Lung (tissue), 12 donors: Measurements from ENCODE around the gene HSF2BP. TPM values are rescaled to one million over a fixed set of nuclear protein-coding genes. Genes with fewer than 3 reads are reported as not detected.
"Not testable (repeated sequence)": the region's sequence is repeated elsewhere in the genome, so short reads cannot be mapped to it uniquely, and the experiment has no call there.

Experiments
- ATAC-seq: fragments of 200-7000 bp; cut with Tn5 transposase; one replicate; pipeline ENCODE4 v1.9.1; 2020; ENCODE audit warnings: moderate number of reproducible peaks; ENCODE audit not compliant: insufficient read depth, low FRiP score
- DNase-seq, 3 donors: peaks; one replicate each; pipeline ENCODE4 v3.0.0-alpha.2; 2013 to 2017
- H3K27ac ChIP-seq, 2 donors: one replicate each; pipeline ENCODE4 v1.5.1; 2013; ENCODE audit warnings: mild to moderate bottlenecking in 2 of 2, moderate library complexity in 2 of 2, control low read depth in 1 of 2, inconsistent platforms in 1 of 2, low read depth in 1 of 2, low read length in 1 of 2
- H3K27me3 ChIP-seq, 3 donors: one replicate each; pipeline ENCODE4 v1.5.1; 2013; ENCODE audit warnings: low read length in 2 of 3; ENCODE audit not compliant: control insufficient read depth in 3 of 3, insufficient read depth in 3 of 3
- H3K36me3 ChIP-seq, 4 donors: one replicate each; pipeline ENCODE4 v1.5.1; 2013; ENCODE audit warnings: low read length in 4 of 4, mild to moderate bottlenecking in 1 of 4, moderate library complexity in 1 of 4; ENCODE audit not compliant: control insufficient read depth in 4 of 4, insufficient read depth in 4 of 4
- H3K4me1 ChIP-seq, 5 donors: one replicate each; pipeline ENCODE4 v1.5.1; 2013; ENCODE audit warnings: low read length in 5 of 5, mild to moderate bottlenecking in 2 of 5, moderate library complexity in 1 of 5; ENCODE audit not compliant: control insufficient read depth in 5 of 5, insufficient read depth in 5 of 5
- H3K4me3 ChIP-seq: one replicate; pipeline ENCODE4 v1.5.1; 2013; ENCODE audit warnings: mild to moderate bottlenecking, control low read depth, moderate library complexity
- H3K9ac ChIP-seq, 2 donors: one replicate each; pipeline ENCODE4 v1.5.1; 2013; ENCODE audit warnings: low read length in 2 of 2, control low read depth in 1 of 2; ENCODE audit not compliant: insufficient read depth in 1 of 2
- H3K9me3 ChIP-seq, 4 donors: one replicate each; pipeline ENCODE4 v1.5.1; 2013; ENCODE audit warnings: low read length in 3 of 4, mild to moderate bottlenecking in 1 of 4, moderate library complexity in 1 of 4; ENCODE audit not compliant: control insufficient read depth in 4 of 4, insufficient read depth in 3 of 4
- CTCF ChIP-seq: IDR thresholded peaks from 2 replicates; pipeline ENCODE4 v1.5.1; 2012; ENCODE audit warnings: mild to moderate bottlenecking; ENCODE audit errors: control extremely low read depth, extremely low read depth
- WGBS, 2 donors: extraction: QIAGEN DNeasy Blood & Tissue Kit; methylation state at CpG; one replicate each; pipeline ENCODE4 v1.1.7; 2013; 5-methylcytosine and 5-hydroxymethylcytosine counted together
- polyA plus RNA-seq, 2 donors: library from polyadenylated mRNA; stranded (reverse); fragments of 200-250 nt; gene quantifications; one replicate each; pipeline ENCODE4 v1.2.1, GENCODE V29; 2013
- total RNA-seq, 2 donors: library from RNA; depleted of rRNA in 1 of 2; stranded (reverse); fragments of >200 nt in 1 of 2; gene quantifications; one replicate each; pipeline ENCODE4 v1.2.1, GENCODE V29; 2014 to 2021
- donor health status: control.
- donor health status: control.
- donor health status: Bipolar disorder and iron deficiency.
- donor health status: healthy.
- donor health status: DM: yes; HTN: yes; CAD: no.

Gene HSF2BP
- total and polyA plus RNA-seq, 4 donors = 0.46 to 0.71 (median 0.57) TPM

DNA sequence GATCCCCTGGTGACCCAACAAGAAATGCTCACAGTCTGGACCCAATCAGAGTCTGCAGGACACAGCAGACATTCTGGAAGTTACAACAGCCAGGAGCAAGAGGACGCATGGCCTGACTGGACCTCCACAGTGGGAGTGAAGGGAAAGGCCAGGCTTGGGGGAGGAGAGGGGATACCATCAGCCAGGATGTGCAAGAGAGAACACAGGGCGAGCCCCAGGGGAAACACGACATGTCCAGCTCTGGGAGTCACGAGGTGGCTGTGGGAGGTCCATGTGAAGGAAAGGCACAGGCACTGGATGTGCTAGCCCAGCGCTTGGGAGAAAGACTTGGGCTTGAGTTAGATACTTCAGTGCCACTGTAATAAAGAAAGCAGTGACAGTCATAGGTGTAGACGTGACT, 87.3 kb downstream of the HSF2BP start:
- Histone ChIP-seq H3K4me1 (peaks cover 0 to 9% (median 3%) of the 10 kb centered on the region in 5 donors), H3K9me3 (no peaks in the 10 kb centered on the region), H3K4me3 (no peak overlapping the region), H3K27ac (no peak overlapping the region), H3K36me3 (no peaks in the 10 kb centered on the region), H3K9ac (no peak overlapping the region), H3K27me3 (no peaks in the 10 kb centered on the region)
- no peak for DNase-seq
- TF ChIP-seq CTCF = no peak
- 86 to 93% methylated on average over 6 of the region's 6 CpGs for WGBS, 2 donors
- ATAC-seq = no peak

- ATAC-seq, H3K9ac ChIP-seq, H3K9me3 ChIP-seq, H3K27me3 ChIP-seq, DNase-seq, H3K4me1 ChIP-seq, H3K27ac ChIP-seq, H3K4me3 ChIP-seq, H3K36me3 ChIP-seq: not testable (repeated sequence)
- WGBS, 2 donors = no CpG with 5 or more reads among the region's 3 CpGs
Observed at GRCh38 chr21:43570195-43570594, 89.1 kb downstream of the HSF2BP start.

GRCh38 chr21:43562451-43562850, 96.8 kb downstream of the HSF2BP start:
- no CpG with 5 or more reads among the region's 5 CpGs for WGBS, 2 donors
- not testable (repeated sequence) for H3K4me1 ChIP-seq, H3K27ac ChIP-seq, H3K27me3 ChIP-seq, H3K36me3 ChIP-seq, H3K4me3 ChIP-seq, H3K9me3 ChIP-seq, DNase-seq, ATAC-seq, H3K9ac ChIP-seq

- H3K27me3 ChIP-seq, H3K27ac ChIP-seq, DNase-seq, H3K9ac ChIP-seq, H3K9me3 ChIP-seq, ATAC-seq, H3K4me3 ChIP-seq, H3K36me3 ChIP-seq, H3K4me1 ChIP-seq: not testable (repeated sequence)
- WGBS, 2 donors = no CpG with 5 or more reads among the region's 2 CpGs
Observed at GRCh38 chr21:43540561-43540960, 118.7 kb downstream of the HSF2BP start.

DNA sequence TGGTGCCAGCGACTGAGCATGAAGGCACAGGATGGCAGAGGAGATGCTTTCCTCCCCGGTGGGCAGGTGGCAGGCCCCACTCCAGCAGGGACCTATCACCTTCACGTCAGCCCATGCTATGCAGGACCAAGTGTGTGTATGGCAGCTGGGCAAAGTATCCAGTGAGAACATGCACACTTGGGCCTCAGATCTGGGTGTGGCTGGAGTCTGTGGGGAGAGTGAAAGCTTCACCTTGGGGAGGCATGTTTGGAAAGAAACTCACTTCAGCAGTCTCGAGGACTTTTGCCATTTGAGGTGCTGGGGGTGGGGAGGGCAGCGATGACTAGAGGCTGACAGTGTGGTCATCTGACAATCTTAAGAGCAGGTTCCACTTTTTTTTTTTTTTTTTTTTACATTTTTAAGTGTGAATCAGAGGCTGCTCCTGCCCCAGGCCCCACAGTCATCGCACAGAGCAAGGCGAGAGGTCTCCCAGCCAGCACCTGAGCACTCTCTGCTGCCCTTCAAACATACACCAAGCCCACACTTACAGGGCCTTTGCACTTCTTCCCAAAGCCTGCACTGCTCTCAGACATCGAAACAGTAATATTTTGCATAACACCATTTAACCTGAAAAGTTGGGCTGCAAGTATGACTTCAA, 136.7 kb downstream of the HSF2BP start:
- H3K27ac ChIP-seq, ATAC-seq, DNase-seq, H3K4me3 ChIP-seq, H3K9me3 ChIP-seq, H3K9ac ChIP-seq, H3K27me3 ChIP-seq, H3K4me1 ChIP-seq, H3K36me3 ChIP-seq: not testable (repeated sequence)
- WGBS, 2 donors = no CpG with 5 or more reads among the region's 8 CpGs

GRCh38 chr21:43517701-43518100, 141.6 kb downstream of the HSF2BP start:
- H3K4me1 ChIP-seq, H3K27me3 ChIP-seq, DNase-seq, H3K9ac ChIP-seq, H3K4me3 ChIP-seq, ATAC-seq, H3K9me3 ChIP-seq, H3K36me3 ChIP-seq, H3K27ac ChIP-seq: not testable (repeated sequence)
- no CpG with 5 or more reads among the region's 6 CpGs for WGBS, 2 donors

- H3K27me3 ChIP-seq, H3K4me1 ChIP-seq, H3K36me3 ChIP-seq, H3K9ac ChIP-seq, DNase-seq, H3K27ac ChIP-seq, H3K9me3 ChIP-seq, H3K4me3 ChIP-seq: not testable (repeated sequence)
- WGBS, 2 donors = no CpG with 5 or more reads among the region's 10 CpGs
- peak; percentile 79 for ATAC-seq
Observed at GRCh38 chr21:43516860-43517627, 142.2 kb downstream of the HSF2BP start.
